ENCODE measurements around the gene PPFIA1. TPM values are rescaled to one million over a fixed set of nuclear protein-coding genes. Genes with fewer than 3 reads are reported as not detected.
A peak's percentile ranks its signal among the peaks of the same experiment; 100 is the strongest.

Gene PPFIA1
- total and polyA plus RNA-seq, 2 of the 13 experiments (the other 11 are each of a cell fraction or from before 2014, with no cell fraction given) = 29.9 to 45.2 TPM

- CTCF ChIA-PET (ENCODE audit: low intra/inter-chr PET ratio, low total read pairs) = no interaction called here
These were observed 23.3 kb upstream of the PPFIA1 start for GRCh38 chr11:70247042-70247709.

GRCh38 chr11:70247710-70248072 lies 22.8 kb upstream of the PPFIA1 start:
- POLR2A ChIA-PET = no interaction called here
- FAIRE-seq (no peak), ATAC-seq (no peak; the same call in 1 of the 3 replicates), DNase-seq (ENCODE audit: low spot score) (no peak)
- Histone ChIP-seq H3K27me3 (ENCODE audit: control insufficient read depth in 1 of 2, insufficient read depth in 2 of 2, low read length in 2 of 2) (peaks cover 0 to 48% of the 10 kb centered on the region in 2 experiments; a peak in 3 of 5 replicates), H3K9ac (ENCODE audit: insufficient read depth, low read depth, low read length) (no peak overlapping the region), H3K79me2 (ENCODE audit: insufficient read depth, low read length) (no peaks in the 10 kb centered on the region), H3K4me1 (ENCODE audit: insufficient read depth, low read length) (peaks cover 23% of the 10 kb centered on the region), H3K36me3 (replicated peaks in 1 of 2; ENCODE audit: control insufficient read depth in 1 of 2, insufficient read depth in 2 of 2, low read length in 2 of 2) (no peaks in the 10 kb centered on the region), H3K4me3 (replicated peaks in 1 of 3; ENCODE audit: insufficient read depth in 1 of 3, low read depth in 2 of 3, low read length in 3 of 3) (peak overlapping the region in 1 of 3 experiments; percentile 28; a peak in 1 of 6 replicates), H3K4me2 (ENCODE audit: low read depth, low read length) (peak overlapping the region; percentile 46), H3K27ac (ENCODE audit: extremely low read length, insufficient read depth, low read length) (no peak overlapping the region), H4K20me1 (ENCODE audit: insufficient read depth, low read length) (no peaks in the 10 kb centered on the region), H2AFZ (ENCODE audit: low read length) (peak overlapping the region; percentile 17), H3K9me3 (ENCODE audit: low read length) (no peaks in the 10 kb centered on the region)
- intact Hi-C loops (cut with micrococcal nuclease; ENCODE audit: unreplicated experiment) = no loop called here
- 3% methylated on average over 4 of the region's 4 CpGs for WGBS (ENCODE audit: low lambda C conversion rate)
- no TSS peak for BruUV-seq (replicated peaks)
- TF ChIP-seq, protein P1, sequence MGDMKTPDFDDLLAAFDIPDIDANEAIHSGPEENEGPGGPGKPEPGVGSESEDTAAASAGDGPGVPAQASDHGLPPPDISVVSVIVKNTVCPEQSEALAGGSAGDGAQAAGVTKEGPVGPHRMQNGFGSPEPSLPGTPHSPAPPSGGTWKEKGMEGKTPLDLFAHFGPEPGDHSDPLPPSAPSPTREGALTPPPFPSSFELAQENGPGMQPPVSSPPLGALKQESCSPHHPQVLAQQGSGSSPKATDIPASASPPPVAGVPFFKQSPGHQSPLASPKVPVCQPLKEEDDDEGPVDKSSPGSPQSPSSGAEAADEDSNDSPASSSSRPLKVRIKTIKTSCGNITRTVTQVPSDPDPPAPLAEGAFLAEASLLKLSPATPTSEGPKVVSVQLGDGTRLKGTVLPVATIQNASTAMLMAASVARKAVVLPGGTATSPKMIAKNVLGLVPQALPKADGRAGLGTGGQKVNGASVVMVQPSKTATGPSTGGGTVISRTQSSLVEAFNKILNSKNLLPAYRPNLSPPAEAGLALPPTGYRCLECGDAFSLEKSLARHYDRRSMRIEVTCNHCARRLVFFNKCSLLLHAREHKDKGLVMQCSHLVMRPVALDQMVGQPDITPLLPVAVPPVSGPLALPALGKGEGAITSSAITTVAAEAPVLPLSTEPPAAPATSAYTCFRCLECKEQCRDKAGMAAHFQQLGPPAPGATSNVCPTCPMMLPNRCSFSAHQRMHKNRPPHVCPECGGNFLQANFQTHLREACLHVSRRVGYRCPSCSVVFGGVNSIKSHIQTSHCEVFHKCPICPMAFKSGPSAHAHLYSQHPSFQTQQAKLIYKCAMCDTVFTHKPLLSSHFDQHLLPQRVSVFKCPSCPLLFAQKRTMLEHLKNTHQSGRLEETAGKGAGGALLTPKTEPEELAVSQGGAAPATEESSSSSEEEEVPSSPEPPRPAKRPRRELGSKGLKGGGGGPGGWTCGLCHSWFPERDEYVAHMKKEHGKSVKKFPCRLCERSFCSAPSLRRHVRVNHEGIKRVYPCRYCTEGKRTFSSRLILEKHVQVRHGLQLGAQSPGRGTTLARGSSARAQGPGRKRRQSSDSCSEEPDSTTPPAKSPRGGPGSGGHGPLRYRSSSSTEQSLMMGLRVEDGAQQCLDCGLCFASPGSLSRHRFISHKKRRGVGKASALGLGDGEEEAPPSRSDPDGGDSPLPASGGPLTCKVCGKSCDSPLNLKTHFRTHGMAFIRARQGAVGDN (CRISPR knock-in tag; IDR thresholded peaks at IDR 0.05) = peak; percentile 13; the same call in 1 of the 2 replicates
- no peak for TF ChIP-seq PRPF4 (IDR thresholded peaks at IDR 0.05; ENCODE audit: low read depth, low read length, poor library complexity, severe bottlenecking)
- in situ Hi-C loops (cut with HindIII; ENCODE audit: extremely low pct_ligation_motif_present, low pct_unique_long_range_greater_than_20kb) = no loop called here
- CTCF ChIA-PET (ENCODE audit: low intra/inter-chr PET ratio, low total read pairs) = no interaction called here

More at GRCh38 chr11:70247042-70247709, 23.3 kb upstream of the PPFIA1 start:
- H3K4me3 ChIP-seq (replicated peaks in 1 of 3; ENCODE audit: insufficient read depth in 1 of 3, low read depth in 2 of 3, low read length in 3 of 3) = peak overlapping the region in 1 of 3 experiments; percentile 28; a peak in 1 of 6 replicates
- H3K9me3 ChIP-seq (ENCODE audit: low read length) = no peaks in the 10 kb centered on the region
- BruUV-seq (replicated peaks) = no TSS peak
- POLR2A ChIA-PET = no interaction called here
- no peaks in the 10 kb centered on the region for H4K20me1 ChIP-seq (ENCODE audit: insufficient read depth, low read length)
- in situ Hi-C loops (cut with HindIII; ENCODE audit: extremely low pct_ligation_motif_present, low pct_unique_long_range_greater_than_20kb) (no loop called here), intact Hi-C loops (cut with micrococcal nuclease; ENCODE audit: unreplicated experiment) (no loop called here)
- H3K79me2 ChIP-seq (ENCODE audit: insufficient read depth, low read length) = no peaks in the 10 kb centered on the region
- no peak overlapping the region for H3K27ac ChIP-seq (ENCODE audit: extremely low read length, insufficient read depth, low read length)
- peaks cover 0 to 47% of the 10 kb centered on the region in 2 experiments; a peak in 3 of 5 replicates for H3K27me3 ChIP-seq (ENCODE audit: control insufficient read depth in 1 of 2, insufficient read depth in 2 of 2, low read length in 2 of 2)
- peaks cover 25% of the 10 kb centered on the region for H3K4me1 ChIP-seq (ENCODE audit: insufficient read depth, low read length)
- H2AFZ ChIP-seq (ENCODE audit: low read length) = peak overlapping the region; percentile 17
- FAIRE-seq (no peak), ATAC-seq (no peak), DNase-seq (ENCODE audit: low spot score) (no peak)
- TF ChIP-seq CHD2 (IDR thresholded peaks at IDR 0.05; ENCODE audit: low read depth, low read length) = peak; percentile 72
- TF ChIP-seq RXRB (CRISPR knock-in tag; IDR thresholded peaks at IDR 0.05; ENCODE audit: borderline replicate concordance) = no peak
- WGBS (ENCODE audit: low lambda C conversion rate) = 7% methylated on average over 5 of the region's 8 CpGs
- peak overlapping the region; percentile 46 for H3K4me2 ChIP-seq (ENCODE audit: low read depth, low read length)
- H3K36me3 ChIP-seq (replicated peaks in 1 of 2; ENCODE audit: control insufficient read depth in 1 of 2, insufficient read depth in 2 of 2, low read length in 2 of 2) = no peaks in the 10 kb centered on the region
- no peak overlapping the region for H3K9ac ChIP-seq (ENCODE audit: insufficient read depth, low read depth, low read length)

All from HepG2 (cell line).